Upper lobe of left lung (tissue), 4 donors: Measurements from ENCODE around the gene PFKP.

ENCODE experiments used
- CTCF ChIP-seq, 6 experiments: fragments of 450-650 bp in 4 of 6; fragments of 200-600 bp in 2 of 6; sonication (generic) in 2 of 6; IDR thresholded peaks; one replicate each; pipeline ENCODE4 v1.5.1; 2016 to 2019; ENCODE audit warnings: antibody characterized with exemption in 6 of 6
- EP300 ChIP-seq, 4 donors: sonication (generic); formaldehyde crosslinking; IDR thresholded peaks; one replicate each; pipeline ENCODE4 v1.5.1; 2017; ENCODE audit warnings: antibody characterized with exemption in 4 of 4, control low read depth in 2 of 4

GRCh38 chr10:3076138-3076537 lies 8.8 kb downstream of the PFKP start:
- TF ChIP-seq CTCF (IDR thresholded peaks at IDR 0.05) (no peak), EP300 (IDR thresholded peaks at IDR 0.05) (no peak)
